Measurements from ENCODE around the gene PXDN.
A peak's percentile ranks its signal among the peaks of the same experiment; 100 is the strongest.

The PXDN gene

GRCh38 chr2:1627628-1628381, 116.5 kb downstream of the PXDN start:
- peak overlapping the region; percentile 94 for H3K27ac ChIP-seq
- no peak for TF ChIP-seq CTCF (conservative IDR thresholded peaks at IDR 0.05)

DNA sequence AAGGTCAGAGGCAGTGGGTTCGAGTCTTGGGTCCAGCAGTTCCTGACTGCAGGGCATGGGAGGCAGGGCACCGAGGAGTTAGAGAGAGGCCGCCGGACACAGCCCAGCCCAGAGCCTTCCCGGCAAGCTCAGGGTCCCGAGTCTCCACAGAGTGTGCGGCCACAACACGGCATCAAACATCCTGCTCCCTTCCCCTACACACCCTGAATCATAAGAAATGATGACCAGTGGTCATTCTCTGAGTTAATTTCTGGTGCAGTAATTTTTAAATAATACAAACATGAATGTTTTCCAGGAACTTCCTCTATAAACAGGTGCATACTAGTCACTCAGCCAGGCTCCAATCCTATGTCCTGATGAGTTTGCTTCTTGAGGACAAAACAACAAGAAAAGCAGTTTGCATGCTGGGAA, 118.0 kb downstream of the PXDN start:
- H3K27ac ChIP-seq = peak overlapping the region; percentile 36; the same call in 1 of the 2 replicates
- no peak for TF ChIP-seq CTCF (conservative IDR thresholded peaks at IDR 0.05)

DNA sequence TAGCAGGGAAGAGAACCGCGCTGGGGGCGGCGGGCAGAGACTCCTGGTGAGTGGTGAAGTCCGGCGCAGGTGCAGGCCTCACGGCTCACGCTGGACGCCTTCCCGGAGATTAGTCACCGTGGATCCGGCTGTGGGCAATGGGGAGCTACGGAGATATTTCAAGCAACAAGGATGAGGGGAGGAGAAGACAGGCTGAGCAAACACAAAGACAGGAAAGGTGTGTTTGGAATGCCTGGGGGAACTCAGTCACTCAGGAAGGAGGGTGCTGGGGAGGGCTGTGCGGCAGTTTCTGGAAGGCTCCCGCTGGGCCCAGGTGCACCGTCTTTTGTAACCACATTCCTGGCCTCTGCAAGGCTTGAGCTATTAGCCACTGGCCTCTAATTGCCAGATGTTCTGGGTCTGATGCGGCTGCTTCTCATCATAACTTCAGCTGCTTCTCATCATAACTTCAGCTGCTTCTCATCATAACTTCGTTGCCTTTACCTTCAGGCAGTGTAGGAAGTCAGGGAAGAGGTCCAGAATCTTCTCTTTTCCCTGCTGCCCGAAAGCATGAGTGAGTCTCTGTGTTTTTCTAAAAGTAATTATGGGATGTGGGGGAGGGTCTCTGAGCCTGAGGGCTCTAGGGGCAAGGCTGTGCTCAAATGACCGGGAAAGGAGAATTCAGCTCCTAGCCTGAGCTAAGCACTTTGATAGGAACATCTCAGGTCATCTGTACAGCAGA, 118.9 kb downstream of the PXDN start:
- peak overlapping the region; percentile 36; the same call in 1 of the 2 replicates for H3K27ac ChIP-seq
- no peak for TF ChIP-seq CTCF (conservative IDR thresholded peaks at IDR 0.05)

DNA sequence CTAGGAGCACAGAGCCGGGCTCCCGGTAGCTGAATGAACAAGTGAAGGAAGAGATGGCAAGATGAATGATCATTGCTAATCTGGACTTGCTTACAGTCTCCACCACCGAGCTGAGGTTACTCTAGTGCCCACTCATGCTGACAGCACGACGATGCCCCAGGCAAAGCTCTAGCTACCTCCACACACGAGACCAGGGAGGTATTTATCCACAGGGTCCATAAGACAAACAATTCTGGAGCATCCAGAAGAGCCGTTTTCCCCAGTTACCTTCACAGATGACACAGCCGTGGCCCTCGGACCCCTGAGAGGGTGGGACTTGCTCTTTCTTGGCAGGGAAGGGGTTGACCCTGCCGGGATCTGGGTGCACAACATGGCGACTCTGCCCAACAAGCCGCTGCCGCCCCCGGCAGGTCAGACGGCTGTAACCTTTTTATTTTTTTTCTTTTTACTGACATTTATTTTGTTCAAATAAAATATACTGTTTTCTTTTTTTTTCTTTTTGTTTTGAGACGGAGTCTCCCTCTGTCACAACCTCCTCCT, 120.3 kb downstream of the PXDN start:
- TF ChIP-seq CTCF (conservative IDR thresholded peaks at IDR 0.05) = no peak
- H3K27ac ChIP-seq = no peak overlapping the region; the same call in 1 of the 2 replicates

GRCh38 chr2:1622521-1623200, 121.7 kb downstream of the PXDN start:
- peak overlapping the region; percentile 95 for H3K27ac ChIP-seq
- TF ChIP-seq CTCF (conservative IDR thresholded peaks at IDR 0.05) = no peak

- H3K27ac ChIP-seq = peak overlapping the region; percentile 95
These were observed 122.3 kb downstream of the PXDN start for GRCh38 chr2:1621976-1622375.

DNA sequence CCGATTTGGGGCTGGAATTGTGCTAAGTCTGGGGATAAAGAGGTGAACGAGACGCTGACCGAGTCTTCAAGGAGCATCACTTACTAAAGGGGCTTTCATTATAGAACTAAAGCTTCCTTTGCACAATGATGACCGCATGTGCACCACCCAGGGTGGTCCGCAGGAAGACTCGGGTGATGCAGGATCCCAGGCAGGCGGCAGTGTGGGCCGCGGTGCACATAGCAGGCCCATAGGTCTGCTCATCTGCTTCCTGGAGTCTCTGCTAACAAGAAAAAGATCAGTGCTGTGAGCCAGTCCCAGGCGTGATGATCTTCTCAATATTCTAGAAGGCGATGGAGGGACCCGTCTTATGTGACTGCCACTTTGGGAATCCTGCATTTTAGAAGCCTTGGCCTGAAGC, 122.8 kb downstream of the PXDN start:
- no peak for TF ChIP-seq CTCF (conservative IDR thresholded peaks at IDR 0.05)
- peak overlapping the region; percentile 95 for H3K27ac ChIP-seq

All from VCaP (cell line).